HG03139 (cell line): ENCODE measurements around the gene CYB5B.
"Not testable (repeated sequence)": the region's sequence is repeated elsewhere in the genome, so short reads cannot be mapped to it uniquely, and the experiment has no call there.

Experiments used
- ATAC-seq: cut with Tn5 transposase; IDR thresholded peaks from one replicate; pipeline ENCODE4 v1.9.1; 2021; ENCODE audit not compliant: unreplicated experiment

The CYB5B gene

DNA sequence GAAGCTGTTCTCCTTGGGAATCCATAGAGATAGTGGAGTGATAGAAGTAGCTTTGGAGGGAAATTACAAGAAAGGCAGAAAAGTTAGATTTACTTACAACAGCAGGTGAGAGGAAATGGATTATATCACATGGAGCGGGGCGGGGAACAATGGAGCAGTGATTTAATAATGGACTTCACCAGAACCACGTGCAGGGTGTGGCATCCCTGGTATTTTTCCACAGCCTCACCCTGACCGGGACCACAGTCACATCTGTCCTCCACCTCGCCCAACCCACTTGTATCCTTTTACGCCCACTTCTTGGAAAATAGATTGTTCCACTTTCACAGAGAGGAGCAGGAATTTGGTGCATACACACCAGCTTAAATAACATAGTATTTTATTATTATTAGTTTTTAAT is 15.9 kb upstream of the CYB5B start:
- no peak for ATAC-seq

DNA sequence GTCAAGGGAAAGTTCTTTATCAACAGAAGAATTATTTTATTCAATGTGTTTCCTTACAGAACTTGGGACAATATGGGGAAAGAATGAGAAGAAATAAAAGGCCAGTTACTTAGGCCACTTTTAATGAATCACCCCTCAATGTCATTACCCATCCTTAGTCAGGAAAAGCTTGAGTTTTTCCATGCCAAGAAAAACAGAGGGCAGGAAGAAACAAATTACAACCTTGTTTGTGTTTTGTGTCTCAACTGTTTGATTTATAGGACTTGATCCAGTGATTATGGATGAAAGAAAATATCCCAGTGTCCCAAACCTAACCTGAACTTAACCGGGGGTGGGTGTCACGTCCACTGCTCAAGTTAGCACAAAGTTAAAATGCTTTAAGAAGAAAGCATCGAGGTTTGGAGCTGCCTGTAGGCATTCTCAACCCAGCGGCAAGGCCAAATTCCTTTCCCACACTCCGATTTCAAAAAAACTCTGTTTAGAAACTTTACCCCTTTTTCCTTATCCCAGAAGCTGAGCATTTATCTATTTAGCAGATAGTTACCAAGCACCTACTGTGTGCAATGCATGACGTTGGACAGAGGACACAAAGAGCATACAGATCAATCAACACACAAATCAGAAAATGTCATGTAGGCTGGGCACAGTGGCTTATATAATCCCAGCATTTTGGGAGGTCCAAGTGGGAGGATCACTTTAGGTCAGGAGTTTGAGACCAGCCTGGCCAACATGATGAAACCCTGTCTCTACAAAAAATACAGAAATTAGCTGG is 14.0 kb upstream of the CYB5B start:
- no peak for ATAC-seq

DNA sequence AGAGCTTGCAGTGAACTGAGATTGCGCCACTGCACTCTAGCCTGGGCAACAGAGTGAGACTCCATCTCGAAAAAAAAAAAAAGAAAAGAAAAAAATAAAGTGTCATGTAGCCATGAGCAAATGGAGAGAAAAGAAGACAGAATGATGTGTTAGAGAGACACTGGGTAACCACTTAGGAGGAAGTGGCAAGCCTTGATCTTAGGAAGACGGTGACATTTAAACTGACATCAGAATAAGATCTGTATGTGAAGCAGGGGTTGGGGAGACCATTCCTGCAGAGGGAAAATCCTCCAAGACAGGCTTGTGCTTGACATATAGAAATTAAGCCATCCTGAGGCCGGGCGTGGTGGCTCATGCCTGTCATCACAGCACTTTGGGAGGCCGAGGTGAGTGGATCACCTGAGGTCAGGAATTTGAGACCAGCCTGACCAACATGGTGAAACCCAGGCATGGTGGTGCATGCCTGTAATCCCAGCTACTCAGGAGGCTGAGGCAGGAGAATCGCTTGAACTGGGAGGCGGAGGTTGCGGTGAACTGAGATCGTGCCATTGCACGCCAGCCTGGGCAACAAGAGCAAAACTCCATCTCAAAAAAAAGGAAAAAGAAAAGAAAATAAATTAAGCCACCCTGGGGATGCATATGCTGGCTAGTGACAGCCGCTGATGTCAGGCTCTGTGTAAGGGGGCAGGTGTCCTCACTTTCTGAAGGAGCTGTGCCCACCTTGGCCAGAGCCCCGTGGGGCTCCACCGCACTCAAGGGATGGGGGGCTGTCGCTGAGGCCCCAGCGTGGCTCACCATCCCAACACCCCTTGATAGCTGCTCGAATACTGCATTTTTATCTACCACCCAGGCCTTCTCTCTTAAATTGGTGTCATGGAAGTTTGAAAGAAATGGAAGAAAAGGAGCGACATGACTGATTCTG is 13.1 kb upstream of the CYB5B start:
- ATAC-seq: no peak

DNA sequence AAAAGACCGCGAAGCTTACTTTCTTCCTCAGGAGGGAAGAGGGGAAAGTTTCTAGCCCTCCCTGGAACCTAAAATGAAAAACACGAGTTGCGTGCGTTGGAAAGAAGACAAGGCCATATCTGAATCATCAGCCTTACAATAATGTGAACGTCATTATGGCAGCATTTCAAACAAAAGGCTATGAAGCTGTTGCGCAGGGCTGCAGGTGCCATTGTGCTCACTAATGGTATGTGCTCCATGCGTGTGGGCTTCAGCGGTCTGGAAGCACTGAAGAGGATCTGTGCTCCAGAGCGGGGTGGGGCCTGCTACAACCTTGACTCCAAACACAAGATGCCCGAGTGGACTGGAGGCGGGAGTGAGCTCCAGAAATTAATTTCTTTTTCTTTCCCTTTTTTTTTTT is 12.1 kb upstream of the CYB5B start:
- no peak for ATAC-seq

DNA sequence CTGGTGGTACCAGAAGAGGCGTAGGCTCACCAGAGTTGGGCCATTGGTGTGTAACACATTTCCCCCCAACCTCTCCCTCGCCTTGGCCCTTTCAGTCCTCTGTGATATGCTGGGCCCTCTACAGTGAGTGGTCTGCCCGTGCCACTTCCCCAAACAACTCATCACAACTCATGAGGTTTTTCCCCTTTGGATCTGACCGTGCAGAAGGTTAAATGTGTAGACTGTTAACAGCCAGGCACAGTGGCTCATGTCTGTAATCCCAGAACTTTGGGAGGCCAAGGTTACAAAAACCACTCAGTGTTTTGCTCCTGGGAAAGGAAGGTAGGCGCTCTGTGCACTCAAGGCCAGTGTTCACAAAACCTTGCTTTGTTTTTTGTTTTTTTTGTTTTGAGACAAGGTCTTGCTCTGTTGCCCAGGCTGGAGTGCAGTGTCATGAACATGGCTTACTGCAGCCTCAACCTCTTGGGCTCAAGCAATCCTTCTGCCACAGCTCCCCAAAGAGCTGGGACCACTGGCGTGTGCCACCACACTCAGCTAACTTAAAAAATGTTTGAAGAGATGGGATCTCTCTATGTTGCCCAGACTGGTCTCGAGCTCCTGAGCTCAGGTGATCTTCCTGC is 11.3 kb upstream of the CYB5B start:
- ATAC-seq: no peak

DNA sequence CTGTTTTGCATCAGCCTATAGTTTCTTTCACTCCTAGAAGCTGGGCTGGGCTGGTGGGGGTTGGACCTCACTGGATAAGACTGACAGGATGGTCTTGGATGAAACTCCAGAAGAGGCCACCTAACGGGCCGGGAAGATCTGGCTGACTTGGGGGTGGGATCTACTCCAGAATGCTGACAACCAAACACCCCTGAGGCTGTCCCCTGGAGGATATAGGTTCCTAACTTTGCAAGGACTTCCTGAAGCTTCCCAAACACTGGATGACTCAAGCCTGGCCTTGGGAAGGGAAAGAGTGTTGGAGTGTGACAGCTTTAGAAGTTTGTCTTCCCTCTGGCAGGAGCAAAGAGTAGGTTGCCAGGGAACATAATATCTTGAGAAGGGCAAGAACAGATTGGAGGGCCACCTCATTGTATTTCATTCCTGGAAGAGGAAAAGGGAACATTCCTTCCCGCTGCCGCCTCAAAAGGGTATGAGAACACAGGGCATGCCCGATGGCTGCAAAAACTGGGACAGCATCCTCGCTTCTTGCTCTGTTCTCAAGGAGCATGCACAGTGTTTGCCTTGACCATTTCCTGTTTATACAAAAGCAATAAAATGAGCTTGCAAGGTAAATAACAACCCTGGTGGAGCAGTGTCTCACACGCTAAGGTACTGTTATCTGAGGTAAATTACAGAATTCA is 6.8 kb upstream of the CYB5B start:
- ATAC-seq: no peak

DNA sequence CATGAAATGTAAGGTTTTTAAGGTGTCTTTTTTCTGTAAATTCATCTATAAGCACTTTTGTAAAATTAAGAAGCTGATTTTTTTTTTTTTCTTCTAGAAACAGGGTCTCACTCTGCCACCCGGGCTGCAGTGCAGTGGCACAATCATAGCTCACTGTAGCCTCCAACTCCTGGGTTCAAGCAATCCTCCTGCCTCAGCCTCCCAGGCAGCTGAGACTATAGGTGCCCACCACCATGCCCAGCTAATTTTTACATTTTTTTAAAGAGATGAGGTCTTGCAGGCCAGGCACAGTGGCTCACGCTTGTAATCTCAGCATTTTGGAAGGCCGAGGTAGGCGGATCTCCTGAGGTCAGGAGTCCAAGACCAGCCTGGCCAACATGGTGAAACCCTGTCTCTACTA is 4.5 kb upstream of the CYB5B start:
- no peak for ATAC-seq

DNA sequence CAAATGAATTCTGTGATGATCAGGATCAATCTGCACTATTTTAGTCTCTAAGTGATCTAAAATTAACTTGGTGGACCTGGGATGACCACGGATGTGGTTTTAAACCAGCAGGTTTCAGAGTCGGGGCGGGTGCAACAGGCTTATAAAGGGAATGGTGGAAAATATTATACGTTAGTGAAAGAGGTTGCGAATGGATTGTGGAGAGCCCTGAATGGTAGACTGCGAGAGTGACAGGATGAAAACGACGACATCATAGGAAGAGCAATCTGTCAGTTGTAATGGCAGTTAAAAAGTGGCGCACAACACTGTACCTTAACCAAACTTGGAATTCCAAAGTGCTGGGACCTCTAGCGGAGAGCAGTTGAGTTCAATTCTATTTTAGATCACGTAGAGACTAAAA is 1.2 kb upstream of the CYB5B start:
- no peak for ATAC-seq

DNA sequence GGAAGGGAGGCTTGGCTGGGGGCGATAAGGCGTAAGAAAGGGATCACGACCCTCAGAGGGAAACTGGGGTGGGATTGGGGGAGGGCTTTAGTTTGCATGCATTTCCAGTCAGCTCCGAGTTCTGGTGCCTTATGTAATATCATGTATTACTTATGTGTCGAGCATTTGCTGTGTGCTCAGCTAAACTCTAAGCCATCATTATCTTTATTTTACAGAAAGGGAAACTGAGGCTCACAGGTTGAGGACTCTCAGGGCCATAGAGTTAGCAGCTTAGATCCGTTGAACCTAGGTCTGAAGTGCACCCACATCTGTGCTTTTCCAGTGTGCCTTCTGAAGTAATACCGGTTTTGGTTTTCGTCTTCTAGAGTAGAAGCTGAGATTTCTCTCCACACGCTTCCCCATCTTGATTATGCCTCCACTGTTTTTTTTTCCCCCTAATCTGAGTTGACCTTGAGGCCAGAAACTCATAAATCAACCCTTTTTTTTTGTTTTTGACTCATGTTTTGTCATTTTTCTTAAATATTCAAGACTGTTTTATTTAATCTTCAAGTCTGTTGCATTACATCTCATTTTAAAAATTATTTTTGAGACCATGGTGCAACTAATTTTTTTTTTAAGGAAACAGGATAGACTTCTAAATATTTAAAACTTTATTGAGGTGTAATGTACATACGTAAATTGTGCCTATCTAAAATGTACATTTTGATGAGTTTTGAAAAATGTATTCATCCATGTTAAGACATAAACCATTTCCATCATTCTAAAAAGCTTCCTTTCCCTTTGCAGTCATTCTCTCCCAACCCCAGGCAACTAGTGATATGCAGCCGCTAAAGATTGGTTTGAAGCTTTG is 741 bp downstream of the CYB5B start:
- no peak for ATAC-seq

DNA sequence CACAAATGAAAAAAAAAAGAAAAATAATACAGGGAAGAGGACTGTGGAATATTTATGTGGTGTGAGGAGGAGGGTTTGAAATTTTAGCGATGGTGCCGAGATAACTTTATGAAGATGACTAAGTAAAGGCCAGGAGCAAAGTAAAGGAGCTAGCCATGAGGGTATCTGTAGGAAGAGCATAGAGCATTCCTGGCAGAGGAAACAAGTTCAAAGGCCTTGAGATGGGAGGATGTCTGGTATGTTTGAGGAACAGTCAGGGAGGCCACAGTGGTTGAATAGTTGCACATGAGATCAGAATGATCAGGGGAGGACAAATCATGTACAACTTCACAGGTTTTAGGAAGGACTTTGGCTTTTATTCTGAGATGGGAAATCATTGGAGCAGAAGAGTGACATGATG is 4.2 kb downstream of the CYB5B start:
- ATAC-seq: no peak

DNA sequence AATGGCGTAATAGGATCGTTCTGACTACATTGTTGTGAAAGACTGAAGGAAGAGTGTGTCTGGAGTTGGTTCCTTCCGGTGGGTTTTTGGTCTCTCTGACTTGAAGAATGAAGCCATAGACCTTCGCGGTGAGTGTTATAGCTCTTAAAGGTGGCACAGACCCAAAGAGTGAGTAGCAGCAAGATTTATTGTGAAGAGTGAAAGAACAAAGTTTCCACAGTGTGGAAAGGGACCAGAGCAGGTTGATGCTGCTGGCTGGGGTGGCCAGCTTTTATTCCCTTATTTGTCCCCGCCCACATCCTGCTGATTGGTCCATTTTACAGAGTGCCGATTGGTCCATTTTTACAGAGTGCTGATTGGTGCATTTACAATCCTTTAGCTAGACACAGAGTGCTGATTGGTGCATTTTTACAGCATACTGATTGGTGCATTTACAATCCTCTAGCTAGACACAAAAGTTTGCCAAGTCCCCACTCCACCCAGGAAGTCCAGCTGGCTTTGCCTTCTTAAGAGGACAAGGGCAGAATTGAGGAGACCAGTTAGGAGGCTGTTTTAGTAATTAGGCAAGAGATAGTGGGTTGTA is 4.7 kb downstream of the CYB5B start:
- ATAC-seq: not testable (repeated sequence)

DNA sequence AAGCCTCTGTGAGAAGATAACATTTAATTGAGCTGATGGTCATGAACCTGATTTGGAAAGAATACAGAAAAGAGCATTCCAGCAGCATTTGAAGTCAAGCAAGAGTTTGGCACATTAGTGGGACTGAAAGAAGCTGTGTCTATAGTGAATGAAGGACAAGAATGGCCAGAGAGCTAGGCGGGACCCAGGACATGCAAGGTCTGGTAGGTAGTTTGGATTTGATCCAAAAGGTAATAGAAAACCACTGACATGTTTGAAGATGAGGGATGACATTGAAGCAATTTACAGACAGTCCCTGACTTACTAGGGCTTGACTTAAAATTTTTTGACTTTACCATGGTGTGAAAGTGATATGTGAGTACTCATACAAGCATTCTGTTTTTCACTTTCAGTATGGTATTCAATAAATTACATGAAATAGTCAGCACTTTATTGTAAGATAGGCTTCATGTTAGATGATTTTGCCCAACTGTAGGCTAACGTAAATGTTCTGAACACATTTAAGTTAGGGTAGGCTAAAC is 7.6 kb downstream of the CYB5B start:
- ATAC-seq: no peak

DNA sequence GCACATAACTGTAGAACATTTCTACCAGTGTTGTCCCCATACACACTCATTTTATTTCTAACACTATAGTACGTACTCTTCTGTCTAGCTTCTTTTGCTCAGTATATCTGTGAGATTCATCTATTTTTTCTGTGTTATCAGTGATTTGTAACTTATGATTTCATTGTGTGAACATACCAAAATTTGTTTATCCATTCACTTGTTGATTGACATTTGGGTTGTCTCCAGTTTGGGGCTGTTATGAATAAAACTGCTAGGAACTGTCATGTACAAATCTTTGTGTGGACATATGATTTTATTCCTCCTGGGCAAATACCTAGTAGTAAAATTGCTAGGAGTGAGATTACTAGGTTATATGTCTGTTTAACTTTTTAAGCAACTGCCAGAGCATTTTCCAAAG is 9.6 kb downstream of the CYB5B start:
- no peak for ATAC-seq

DNA sequence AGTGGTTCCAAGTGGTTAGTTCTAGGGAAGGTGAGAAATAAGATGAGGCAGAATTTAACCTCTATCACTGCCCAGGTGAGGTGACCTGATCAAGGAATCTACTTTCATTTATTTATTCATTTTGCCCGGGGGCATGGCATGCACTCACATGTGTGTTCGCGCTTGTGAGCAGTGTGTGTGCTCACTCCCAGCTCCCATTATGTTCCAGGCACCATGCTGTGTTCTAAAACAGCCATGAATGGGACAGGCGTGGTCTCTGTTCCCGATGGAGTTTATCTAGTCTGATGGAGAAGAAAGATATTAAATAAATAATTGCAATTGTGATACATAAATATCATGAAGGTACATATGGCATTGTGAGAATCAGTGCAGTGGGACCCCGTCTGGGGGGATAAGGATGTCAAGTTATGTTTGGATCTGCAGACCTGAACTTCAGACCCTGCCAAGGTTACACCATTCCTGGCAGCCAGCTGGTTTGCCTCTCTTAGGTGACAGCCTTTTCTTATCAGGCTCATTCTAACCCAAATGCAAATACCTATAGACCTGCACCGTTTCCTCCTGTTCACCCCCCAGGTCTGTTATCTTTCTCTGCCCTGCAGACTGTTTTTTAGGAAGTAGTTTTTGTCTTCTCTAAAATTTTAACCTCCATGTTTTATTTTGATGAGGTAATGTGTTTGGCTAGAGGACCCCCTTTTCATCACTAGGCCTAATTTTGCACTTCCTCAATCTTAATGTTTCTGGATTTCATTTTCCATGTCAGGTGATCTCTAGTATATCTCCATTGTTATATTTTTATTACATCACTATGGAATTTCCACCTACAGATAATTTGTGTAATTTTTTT is 11.8 kb downstream of the CYB5B start:
- ATAC-seq: no peak

DNA sequence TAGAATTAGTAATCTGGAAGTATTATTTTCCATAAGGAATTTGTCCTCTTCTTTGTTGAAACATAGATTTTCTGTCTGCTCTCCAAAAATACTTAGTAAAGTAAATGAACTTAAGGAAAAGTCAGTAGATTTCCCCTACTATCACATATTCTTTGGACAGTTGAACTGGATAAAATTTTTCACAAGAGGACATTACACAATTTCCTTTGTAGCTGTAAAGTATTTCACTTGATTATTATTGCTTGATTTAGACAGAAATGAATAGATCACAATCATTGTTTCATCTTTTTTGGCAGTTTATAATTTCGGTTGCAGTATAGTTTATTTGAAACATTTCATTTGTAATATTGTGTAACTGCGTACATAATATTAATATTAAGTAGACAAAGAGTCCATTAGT is 12.5 kb downstream of the CYB5B start:
- no peak for ATAC-seq

DNA sequence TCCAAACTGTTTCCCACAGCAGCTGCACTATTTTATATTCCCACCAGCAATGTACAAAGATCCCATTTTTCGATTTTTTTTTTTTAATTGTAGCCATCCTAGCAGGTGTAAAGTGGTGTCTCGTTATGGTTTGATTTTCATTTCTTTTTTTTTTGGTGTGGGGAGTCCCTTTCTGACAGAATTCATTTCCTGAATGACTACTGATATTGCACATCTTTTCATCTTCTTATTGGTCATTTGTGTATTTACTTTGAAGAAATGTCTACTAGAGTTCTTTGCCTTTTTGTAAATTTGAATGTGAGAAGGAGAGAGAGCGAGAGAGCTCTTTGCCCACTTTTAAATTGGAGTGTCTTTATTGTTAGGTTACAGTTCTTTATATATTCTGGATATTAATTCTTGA is 14.0 kb downstream of the CYB5B start:
- no peak for ATAC-seq

DNA sequence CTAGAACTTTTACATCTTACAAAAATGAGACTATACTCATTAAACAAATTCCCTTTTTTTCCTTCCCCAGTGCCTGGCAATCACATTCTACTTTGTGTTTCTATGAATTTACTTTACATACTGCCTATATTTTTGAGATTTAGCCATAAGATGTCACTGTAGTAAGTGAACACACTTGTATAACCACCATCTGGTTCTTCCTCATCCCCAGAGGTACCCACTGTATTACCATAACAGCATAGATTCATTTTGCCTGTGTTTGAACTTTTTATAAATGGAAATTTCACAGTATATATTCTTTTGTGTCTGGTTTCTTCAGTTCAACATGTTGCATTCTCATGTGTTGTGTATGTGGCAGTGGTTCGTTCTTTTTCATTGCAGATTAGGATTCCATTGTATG is 15.8 kb downstream of the CYB5B start:
- ATAC-seq: no peak

DNA sequence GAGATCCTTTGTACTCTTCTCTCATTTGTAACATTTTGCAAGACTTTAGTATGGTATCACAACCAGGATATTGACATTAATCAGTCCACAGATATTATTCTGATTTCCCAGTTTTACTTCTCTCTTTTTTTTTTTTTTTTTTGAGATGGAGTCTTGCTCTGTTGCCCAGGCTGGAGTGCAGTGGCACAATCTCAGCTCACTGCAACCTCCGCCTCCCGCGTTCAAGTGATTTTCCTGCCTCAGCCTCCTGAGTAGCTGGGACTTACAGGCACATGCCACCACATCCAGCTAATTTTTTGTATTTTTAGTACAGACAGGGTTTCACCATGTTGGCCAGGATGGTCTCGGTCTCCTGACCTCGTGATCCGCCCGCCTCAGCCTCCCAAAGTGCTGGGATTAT is 16.6 kb downstream of the CYB5B start:
- not testable (repeated sequence) for ATAC-seq
